CD4-positive, alpha-beta T cell treated with Interleukin-6 for 4 hours (primary cell): ENCODE results near the gene FMO4.
"Not testable (repeated sequence)": the region's sequence is repeated elsewhere in the genome, so short reads cannot be mapped to it uniquely, and the experiment has no call there.

ENCODE experiments used
- DNase-seq: peaks from one replicate; pipeline ENCODE4 v3.0.0-alpha.2; 2020; ENCODE audit warnings: mixed read lengths

The FMO4 gene

GRCh38 chr1:171313835-171314320, at the start of gene FMO4:
Gene FMO4, plus strand, starts transcription at chr1:171314183. Its CDS starts 5,643 bp downstream, at chr1:171319826.
- peak; percentile 87 for DNase-seq

GRCh38 chr1:171265686-171266085, 48.3 kb upstream of the FMO4 start:
- DNase-seq, result no peak

- no peak for DNase-seq
Measured at GRCh38 chr1:171266930-171267329, 47.1 kb upstream of the FMO4 start.

GRCh38 chr1:171267391-171267790, 46.6 kb upstream of the FMO4 start:
- DNase-seq, result no peak

GRCh38 chr1:171270806-171271205, 43.2 kb upstream of the FMO4 start:
- no peak for DNase-seq

- DNase-seq, result no peak
Measured at GRCh38 chr1:171277534-171277933, 36.4 kb upstream of the FMO4 start.

- DNase-seq, result no peak
Measured at GRCh38 chr1:171279234-171279633, 34.7 kb upstream of the FMO4 start.

GRCh38 chr1:171279678-171280077, 34.3 kb upstream of the FMO4 start:
- no peak for DNase-seq

- DNase-seq, result no peak
Measured at GRCh38 chr1:171280599-171280998, 33.4 kb upstream of the FMO4 start.

GRCh38 chr1:171286032-171286705, 27.8 kb upstream of the FMO4 start:
- no peak for DNase-seq

- no peak for DNase-seq
Measured at GRCh38 chr1:171290621-171291020, 23.4 kb upstream of the FMO4 start.

GRCh38 chr1:171292799-171293198, 21.2 kb upstream of the FMO4 start:
- DNase-seq, result no peak

GRCh38 chr1:171295383-171295782, 18.6 kb upstream of the FMO4 start:
- not testable (repeated sequence) for DNase-seq

- DNase-seq, result no peak
Measured at GRCh38 chr1:171295821-171296220, 18.2 kb upstream of the FMO4 start.

GRCh38 chr1:171296897-171297296, 17.1 kb upstream of the FMO4 start:
- DNase-seq, result no peak

- DNase-seq, result no peak
Measured at GRCh38 chr1:171298696-171299095, 15.3 kb upstream of the FMO4 start.

- no peak for DNase-seq
Measured at GRCh38 chr1:171299342-171299741, 14.6 kb upstream of the FMO4 start.

- DNase-seq, result no peak
Measured at GRCh38 chr1:171300401-171300800, 13.6 kb upstream of the FMO4 start.

GRCh38 chr1:171310661-171311087, 3.3 kb upstream of the FMO4 start:
- no peak for DNase-seq

GRCh38 chr1:171311771-171312558, 2.0 kb upstream of the FMO4 start:
- DNase-seq, result no peak

GRCh38 chr1:171313319-171313834, 606 bp upstream of the FMO4 start:
- DNase-seq, result no peak

GRCh38 chr1:171329251-171329650, 15.3 kb downstream of the FMO4 start:
- DNase-seq, result no peak

- no peak for DNase-seq
Measured at GRCh38 chr1:171334024-171334640, 20.1 kb downstream of the FMO4 start.

GRCh38 chr1:171335964-171336363, 22.0 kb downstream of the FMO4 start:
- DNase-seq, result no peak
